HepG2 (cell line): ENCODE measurements around the gene SEMA5B.

ENCODE experiments used
- KAT7 ChIP-seq: IDR thresholded peaks from 2 replicates; pipeline ENCODE4 v1.6.1; 2018; ENCODE audit warnings: borderline replicate concordance, missing compliant biosample characterization
- PREB ChIP-seq: sonication (generic); formaldehyde crosslinking; IDR thresholded peaks from 2 replicates; pipeline ENCODE4 v1.4.0; 2020; ENCODE audit warnings: missing genetic modification reagents
- SSRP1 ChIP-seq: IDR thresholded peaks from 2 replicates; pipeline ENCODE4 v1.6.1; 2016; ENCODE audit warnings: control low read depth
- TFAP4 ChIP-seq: sonication (generic); IDR thresholded peaks from 2 replicates; pipeline ENCODE4 v1.6.1; 2016; ENCODE audit warnings: low read depth, borderline replicate concordance
- ZNF24 ChIP-seq: fragments of 450-650 bp; IDR thresholded peaks from 2 replicates; pipeline ENCODE4 v1.6.1; 2017; ENCODE audit warnings: antibody characterized with exemption, mild to moderate bottlenecking

GRCh38 chr3:122930063-122930997 lies 97.2 kb downstream of the SEMA5B start:
- TF ChIP-seq ZNF24 (no peak), PREB (CRISPR knock-in tag) (no peak), KAT7 (CRISPR knock-in tag) (no peak), SSRP1 (CRISPR knock-in tag) (no peak), TFAP4 (no peak)
